WERI-Rb-1 (cell line): ENCODE measurements around the gene CAMTA1.

Experiments
- DNase-seq: peaks from one replicate; pipeline ENCODE4 v3.0.0-alpha.2; 2020
- H3K27ac ChIP-seq: fragments of 250-450 bp; sonication (Bioruptor Pico); 2 replicates; pipeline ENCODE4 v1.5.1; 2020; ENCODE audit warnings: mild to moderate bottlenecking, moderate library complexity
- H3K27me3 ChIP-seq: fragments of 250-450 bp; sonication (Bioruptor Pico); 2 replicates; pipeline ENCODE4 v1.5.1; 2021; ENCODE audit warnings: mild to moderate bottlenecking, low read depth, moderate library complexity; ENCODE audit not compliant: insufficient read depth, severe bottlenecking
- H3K36me3 ChIP-seq: fragments of 250-450 bp; sonication (Bioruptor Pico); 2 replicates; pipeline ENCODE4 v1.5.1; 2020; ENCODE audit warnings: mild to moderate bottlenecking, moderate library complexity
- H3K4me3 ChIP-seq: 2 replicates; pipeline ENCODE4 v1.5.1; 2011; ENCODE audit warnings: low read depth, mild to moderate bottlenecking, control low read depth, low read length
- H3K9me3 ChIP-seq: fragments of 250-450 bp; sonication (Bioruptor Pico); 2 replicates; pipeline ENCODE4 v1.5.1; 2021; ENCODE audit warnings: mild to moderate bottlenecking, moderate library complexity; ENCODE audit not compliant: severe bottlenecking
- CTCF ChIP-seq: IDR thresholded peaks from 2 replicates; pipeline ENCODE4 v1.5.1; 2011; ENCODE audit warnings: low read depth, mild to moderate bottlenecking, control low read depth, inconsistent platforms, low read length

The CAMTA1 gene

GRCh38 chr1:6750490-6750889, 34.8 kb upstream of the CAMTA1 start:
- Histone ChIP-seq H3K4me3 (no peak overlapping the region), H3K27me3 (no peaks in the 10 kb centered on the region), H3K27ac (no peak overlapping the region), H3K36me3 (no peaks in the 10 kb centered on the region), H3K9me3 (no peaks in the 10 kb centered on the region)
- DNase-seq = no peak
- no peak for TF ChIP-seq CTCF

- no peak overlapping the region for H3K4me3 ChIP-seq
- H3K36me3 ChIP-seq = no peaks in the 10 kb centered on the region
- no peaks in the 10 kb centered on the region for H3K9me3 ChIP-seq
- H3K27me3 ChIP-seq = no peaks in the 10 kb centered on the region
- no peak overlapping the region for H3K27ac ChIP-seq
- no peak for TF ChIP-seq CTCF
- DNase-seq = no peak
Measured at GRCh38 chr1:6753320-6754140, 31.7 kb upstream of the CAMTA1 start.

GRCh38 chr1:6756457-6756856, 28.8 kb upstream of the CAMTA1 start:
- no peak for DNase-seq
- no peak overlapping the region for H3K4me3 ChIP-seq
- no peaks in the 10 kb centered on the region for H3K9me3 ChIP-seq
- TF ChIP-seq CTCF = no peak
- H3K27me3 ChIP-seq = no peaks in the 10 kb centered on the region
- H3K36me3 ChIP-seq = no peaks in the 10 kb centered on the region
- H3K27ac ChIP-seq = no peak overlapping the region

- Histone ChIP-seq H3K27me3 (no peaks in the 10 kb centered on the region), H3K27ac (no peak overlapping the region), H3K36me3 (no peaks in the 10 kb centered on the region), H3K9me3 (no peaks in the 10 kb centered on the region), H3K4me3 (no peak overlapping the region)
- no peak for TF ChIP-seq CTCF
- no peak for DNase-seq
Measured at GRCh38 chr1:6757719-6758435, 27.4 kb upstream of the CAMTA1 start.

- DNase-seq = no peak
- Histone ChIP-seq H3K27ac (no peak overlapping the region), H3K36me3 (no peaks in the 10 kb centered on the region), H3K9me3 (no peaks in the 10 kb centered on the region), H3K4me3 (no peak overlapping the region), H3K27me3 (no peaks in the 10 kb centered on the region)
- no peak for TF ChIP-seq CTCF
Measured at GRCh38 chr1:6761196-6761737, 24.0 kb upstream of the CAMTA1 start.
